NCI-H2196 (cell line): ENCODE measurements around the gene ARFGAP2.
A peak's percentile ranks its signal among the peaks of the same experiment; 100 is the strongest.
"Not testable (repeated sequence)": the region's sequence is repeated elsewhere in the genome, so short reads cannot be mapped to it uniquely, and the experiment has no call there.

ENCODE experiments used
- DNase-seq: peaks from one replicate; lab custom pipeline; 2025; ENCODE audit not compliant: unreplicated experiment; lab: John Stamatoyannopoulos, UW

ARFGAP2 gene

DNA sequence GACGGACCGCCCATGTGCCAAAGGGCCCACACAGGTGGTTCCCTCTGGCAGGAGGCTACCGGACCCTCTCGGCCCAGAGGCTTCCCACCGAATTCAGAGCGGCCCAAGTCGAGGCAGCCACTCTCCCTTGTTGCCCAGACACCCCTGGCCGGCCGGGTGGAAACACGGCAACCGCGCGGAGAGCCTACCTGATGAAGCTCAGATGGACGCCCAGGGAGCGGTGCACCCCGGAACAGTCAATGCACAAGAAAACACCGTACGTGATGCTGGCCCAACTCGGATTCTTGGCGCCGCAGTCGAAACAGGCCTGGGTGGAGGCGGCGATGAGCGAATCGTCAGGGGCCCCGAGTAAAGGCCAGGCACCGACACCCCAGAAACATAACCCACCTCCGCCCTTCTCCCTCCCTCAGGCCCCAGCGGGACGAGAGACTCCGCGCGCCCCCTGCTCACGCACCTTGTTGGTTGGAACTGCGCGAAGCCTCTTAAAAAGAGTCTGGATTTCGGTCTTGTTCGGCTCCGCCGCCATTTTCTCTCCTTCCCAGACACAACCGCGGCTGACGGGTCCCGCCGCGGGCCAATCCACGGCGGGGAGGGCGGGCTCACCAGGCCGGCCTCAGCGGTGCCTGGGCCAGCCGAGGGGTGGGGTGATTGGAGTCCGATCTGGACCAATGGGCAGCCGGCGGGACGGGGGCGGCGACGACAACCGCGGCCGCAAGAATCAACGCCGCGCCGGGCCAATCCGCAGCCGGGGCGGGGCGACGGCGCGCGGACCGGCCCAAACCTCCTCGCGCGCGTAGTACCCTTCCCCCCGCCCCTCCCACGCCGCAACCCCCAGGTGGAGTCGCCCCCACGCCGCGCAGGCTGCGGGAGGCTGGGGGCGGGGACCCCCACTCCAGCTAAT lies at the start of gene ARFGAP2:
ARFGAP2 (minus strand) TSS at position 552 of the 901 bp plus-strand sequence; CDS start at position 526, 26 bp downstream.
- peak; percentile 97 for DNase-seq

DNA sequence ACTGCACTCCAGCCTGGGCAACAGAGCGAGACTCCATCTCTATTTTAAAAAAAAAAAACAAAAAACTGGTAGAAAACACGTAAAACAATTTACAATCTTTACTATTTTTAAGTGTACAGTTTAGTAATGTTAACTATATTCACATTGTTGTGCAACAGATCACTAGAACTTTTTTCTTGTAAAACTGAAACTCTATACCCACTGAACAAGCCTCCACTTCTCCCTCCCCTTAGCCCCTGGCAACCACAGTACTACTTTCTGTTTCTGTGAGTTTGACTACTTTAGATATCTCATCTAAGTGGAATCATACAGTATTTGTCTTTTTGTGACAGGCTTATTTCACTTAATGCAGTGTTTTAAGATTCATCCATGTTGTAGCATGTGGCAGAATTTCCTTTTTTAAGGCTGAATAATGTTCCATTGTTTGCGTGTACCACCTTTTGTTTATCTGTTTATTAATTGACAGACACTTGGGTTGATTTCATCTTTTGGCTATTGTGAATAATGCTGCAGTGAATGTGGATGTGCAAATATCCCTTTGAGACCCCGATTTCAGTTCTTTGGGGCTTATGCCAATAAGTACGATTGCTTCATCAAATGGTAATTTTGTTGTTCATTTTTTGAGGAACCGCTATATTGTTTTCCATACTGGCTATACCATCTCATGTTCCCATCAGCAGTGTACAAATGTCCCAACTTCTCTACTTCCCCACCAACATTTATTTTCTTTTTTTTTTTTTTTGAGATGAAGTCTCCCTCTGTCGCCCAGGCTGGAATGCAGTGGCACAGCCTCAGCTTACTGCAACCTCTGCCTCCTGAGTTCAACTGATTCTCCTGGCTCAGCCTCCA lies 49.1 kb upstream of the ARFGAP2 start:
- no peak for DNase-seq

DNA sequence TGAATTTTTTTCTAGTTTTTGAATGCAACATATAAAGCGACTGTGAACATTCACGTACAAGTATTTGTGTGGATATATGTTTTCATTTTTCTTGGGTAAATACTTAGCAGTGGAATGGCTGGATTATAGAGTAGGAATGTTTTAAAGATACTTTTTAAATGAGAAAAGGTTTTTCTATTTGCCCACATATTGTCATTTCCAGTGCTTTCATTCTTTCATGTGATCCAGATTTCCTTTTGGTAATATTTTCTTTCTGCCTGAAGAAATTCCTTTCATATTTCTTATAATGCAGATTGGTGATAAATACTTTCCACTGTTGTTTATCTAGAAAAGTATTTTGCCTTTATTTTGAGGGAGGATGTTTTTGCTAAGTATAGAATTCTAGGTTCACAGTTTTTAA lies 46.0 kb upstream of the ARFGAP2 start:
- no peak for DNase-seq

DNA sequence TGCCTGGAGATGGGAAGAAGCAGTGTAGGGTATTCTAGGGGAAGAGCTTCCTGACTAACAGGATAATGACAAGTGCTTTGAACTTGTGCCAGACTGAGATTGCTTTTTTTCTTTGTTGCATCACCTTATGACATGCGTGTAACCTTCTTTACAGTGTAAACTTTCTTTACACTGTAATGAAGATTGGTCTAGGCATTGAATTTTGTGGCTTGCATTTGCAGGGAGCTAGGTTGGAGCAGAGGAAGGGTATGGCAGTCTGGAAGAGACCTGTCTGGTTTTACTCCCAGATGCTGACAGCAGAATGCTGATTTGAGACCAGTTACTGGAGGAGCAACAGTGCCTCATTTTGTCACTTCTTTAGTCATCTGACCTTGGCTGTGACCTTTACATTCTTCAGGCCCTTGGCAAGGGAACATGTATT lies 43.7 kb upstream of the ARFGAP2 start:
- no peak for DNase-seq

DNA sequence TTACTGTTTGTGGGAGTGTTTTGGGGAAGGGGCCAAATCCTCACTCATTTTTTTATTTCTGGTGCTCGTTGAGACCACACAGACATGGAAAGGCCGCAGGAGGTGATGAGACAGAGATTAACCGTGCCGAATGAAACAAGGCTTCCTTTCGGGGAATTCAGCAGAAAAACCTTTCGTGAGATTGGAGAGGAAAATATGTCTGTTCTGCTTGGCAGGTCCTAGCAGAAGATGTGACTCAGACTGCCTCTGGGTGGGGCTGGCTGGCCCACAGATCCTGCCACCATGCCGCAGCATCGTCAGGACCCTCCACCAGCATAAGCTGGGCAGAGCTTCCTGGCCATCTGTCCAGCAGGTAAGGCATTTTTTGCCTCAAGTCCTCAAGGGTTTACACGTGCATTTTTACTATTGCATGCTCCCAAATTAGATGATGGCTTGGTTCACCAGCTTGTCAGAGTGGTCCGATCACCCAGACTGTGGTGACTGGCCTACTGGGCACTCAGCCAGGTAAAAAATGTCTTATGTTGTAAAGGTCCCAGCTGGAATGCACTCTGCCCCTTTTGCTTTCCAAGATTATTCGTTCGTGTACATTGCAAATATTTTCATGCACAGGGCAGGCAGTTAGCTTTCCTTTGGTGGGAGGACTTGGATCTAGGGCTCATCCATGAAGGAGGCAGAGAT lies 39.6 kb upstream of the ARFGAP2 start:
- DNase-seq: peak; percentile 36

DNA sequence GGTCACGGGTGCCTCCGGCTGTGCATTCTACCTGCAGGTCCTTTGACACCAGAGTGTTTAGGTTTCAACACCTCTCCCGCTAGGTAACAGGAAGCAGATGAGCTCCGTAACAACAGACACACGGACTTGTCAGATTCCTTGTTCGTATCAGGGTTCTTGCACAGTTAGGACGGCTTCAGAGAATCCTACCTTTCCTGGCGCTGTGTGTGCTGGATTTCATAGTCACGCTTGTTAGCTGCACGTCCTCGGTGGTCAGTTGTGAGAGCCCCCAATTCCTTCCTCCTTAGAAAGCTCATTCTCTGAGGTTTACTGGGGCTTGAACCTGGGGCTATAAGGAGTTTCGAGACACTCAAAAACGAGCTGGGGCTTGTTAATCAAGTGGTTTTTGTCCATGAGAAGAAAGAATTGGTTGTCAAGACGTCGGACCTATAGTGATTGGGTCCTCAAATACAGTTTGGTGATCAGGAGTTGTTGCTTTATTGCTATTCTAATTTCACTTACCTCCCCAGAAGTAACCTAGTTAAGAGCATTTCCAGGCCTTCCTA lies 38.8 kb upstream of the ARFGAP2 start:
- no peak for DNase-seq

DNA sequence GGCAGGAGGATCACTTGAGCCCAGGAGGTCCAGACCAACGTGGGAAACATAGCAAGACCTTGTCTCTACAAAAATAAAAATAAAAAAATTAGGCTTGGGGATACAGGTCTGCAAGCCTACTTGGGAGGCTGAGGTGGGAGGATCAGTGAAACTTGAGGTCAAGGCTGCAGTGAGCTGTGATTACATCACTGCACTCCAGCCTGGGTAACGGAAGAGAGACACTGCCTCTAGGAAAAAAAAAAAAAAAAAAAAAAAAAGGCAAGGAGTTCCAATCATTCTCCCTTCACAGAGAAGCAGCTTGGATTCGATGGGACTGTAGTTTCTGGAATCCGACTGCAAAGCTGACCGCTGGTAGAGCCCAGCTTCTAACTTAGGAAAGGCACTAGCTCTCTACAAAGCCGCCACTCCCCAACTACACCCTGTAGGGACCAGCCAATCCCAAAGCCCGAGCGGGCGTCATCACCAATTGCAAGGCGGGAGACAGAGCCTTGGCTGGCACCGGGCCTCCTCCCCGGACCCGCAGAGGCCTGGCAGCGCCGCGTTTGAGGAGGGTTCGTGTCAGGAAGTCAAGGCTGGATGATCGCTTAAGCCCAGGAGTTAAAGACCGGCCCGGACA lies 37.4 kb upstream of the ARFGAP2 start:
- DNase-seq: peak; percentile 94

DNA sequence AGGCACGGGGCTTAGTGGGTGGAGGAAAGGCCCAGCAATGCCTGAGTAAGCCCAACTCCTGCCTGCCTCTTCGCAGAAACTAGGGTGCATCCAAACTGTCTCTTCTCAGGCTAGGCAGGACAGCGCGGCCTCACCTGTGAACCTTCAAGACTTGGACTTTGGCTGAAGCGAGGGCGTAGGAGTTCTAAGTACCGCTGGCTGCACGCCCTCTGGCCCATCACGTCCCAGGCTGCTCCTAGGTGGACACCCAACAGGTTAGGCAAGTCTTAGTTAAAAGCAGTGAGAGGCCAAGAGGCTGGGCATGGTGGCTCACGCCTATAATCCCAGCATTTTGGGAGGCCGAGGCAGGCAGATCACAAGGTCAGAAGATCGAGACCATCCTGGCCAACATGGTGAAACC lies 36.3 kb upstream of the ARFGAP2 start:
- DNase-seq: no peak

DNA sequence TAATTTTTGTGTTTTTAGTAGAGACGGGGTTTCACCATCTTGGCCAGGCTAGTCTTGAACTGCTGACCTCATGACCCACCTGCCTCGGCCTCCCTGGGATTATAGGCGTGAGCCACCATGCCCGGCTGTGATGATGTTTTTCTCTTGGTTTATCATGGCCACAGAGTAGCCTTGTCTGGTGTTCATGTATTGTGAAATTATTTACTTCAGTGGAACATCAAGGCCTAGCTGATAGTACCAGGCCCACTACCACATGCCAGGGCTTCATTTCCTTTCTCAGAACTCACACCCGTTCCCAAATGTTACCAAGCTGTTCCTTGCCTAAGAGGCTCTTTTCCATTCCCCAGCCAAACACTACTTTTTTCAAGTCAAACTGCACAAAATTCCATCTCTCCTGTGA lies 31.9 kb upstream of the ARFGAP2 start:
- DNase-seq: no peak

DNA sequence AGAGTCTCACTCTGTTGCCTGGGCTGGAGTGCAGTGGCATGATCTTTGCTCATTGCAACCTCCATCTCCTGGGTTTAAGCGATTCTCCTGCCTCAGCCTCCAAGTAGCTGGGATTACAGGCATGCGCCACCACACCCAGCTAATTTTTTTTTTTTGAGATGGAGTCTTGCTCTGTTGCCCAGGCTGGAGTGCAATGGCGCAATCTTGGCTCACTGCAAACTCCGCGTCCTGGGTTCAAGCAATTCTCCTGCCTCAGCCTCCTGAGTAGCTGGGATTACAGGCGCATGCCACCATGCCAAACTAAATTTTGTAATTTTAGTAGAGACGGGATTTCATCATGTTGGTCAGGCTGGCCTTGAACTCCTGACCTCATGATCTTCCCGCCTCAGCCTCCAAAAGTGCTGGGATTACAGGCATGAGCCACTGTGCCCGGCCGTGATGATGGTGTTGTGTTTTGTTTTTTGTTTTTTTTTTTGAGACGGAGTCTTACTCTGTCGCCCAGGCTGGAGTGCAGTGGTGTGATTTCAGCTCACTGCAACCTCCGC lies 31.4 kb upstream of the ARFGAP2 start:
- DNase-seq: not testable (repeated sequence)

DNA sequence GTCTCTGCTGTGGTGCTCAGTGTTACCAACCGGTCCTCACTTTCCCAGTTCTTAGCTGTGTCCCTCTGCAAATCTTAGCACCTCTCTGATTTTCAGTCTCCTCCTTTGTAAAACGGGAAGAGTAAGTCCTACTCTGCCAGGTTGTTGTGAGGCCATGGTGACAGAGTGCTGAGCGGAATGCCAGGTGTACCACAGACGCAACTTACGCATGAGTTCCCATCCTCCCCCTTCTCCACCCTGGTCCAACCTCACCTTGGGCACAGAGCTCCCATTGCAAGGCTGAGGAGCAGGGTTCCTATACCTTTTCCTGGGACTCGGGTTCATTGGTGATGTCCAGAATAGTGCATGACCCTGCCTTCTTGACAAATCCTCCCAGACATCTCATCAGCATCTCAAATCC lies 30.8 kb upstream of the ARFGAP2 start:
- no peak for DNase-seq

DNA sequence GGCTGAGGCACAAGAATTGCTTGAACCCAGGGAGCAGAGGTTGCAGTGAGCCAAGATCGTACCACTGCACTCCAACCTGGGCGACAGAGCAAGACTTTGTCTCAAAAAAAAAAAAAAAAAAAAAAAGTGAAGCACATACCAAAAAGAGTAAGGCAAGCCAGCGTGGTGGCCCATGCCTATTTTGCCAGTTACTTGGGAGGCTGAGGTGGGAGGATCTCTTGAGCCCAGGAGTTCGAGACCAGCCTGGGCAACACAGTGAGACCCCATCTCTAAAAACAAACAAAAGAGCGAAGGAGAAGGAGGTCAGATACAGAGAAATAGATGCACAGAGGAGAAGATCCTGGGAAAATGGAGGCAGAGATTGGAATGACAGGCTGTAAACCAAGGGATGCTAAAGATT lies 29.9 kb upstream of the ARFGAP2 start:
- not testable (repeated sequence) for DNase-seq

DNA sequence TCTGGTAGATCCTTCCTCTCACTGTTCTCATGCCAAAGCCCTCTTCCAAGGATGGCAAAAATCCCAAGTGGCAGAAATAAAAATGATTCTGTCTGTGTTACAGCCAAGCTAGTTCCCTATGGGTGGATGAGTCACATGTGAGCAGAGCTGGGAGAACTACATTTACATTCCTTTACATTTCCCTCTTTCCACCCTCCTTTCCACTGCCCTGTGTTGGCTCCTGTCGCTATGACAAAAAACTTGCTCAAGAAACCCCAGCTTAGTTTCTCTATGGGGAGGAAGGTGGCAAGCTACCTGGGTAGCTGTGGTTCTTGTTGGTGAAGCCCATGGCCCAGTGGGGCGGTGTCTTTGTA lies 27.9 kb upstream of the ARFGAP2 start:
- no peak for DNase-seq

DNA sequence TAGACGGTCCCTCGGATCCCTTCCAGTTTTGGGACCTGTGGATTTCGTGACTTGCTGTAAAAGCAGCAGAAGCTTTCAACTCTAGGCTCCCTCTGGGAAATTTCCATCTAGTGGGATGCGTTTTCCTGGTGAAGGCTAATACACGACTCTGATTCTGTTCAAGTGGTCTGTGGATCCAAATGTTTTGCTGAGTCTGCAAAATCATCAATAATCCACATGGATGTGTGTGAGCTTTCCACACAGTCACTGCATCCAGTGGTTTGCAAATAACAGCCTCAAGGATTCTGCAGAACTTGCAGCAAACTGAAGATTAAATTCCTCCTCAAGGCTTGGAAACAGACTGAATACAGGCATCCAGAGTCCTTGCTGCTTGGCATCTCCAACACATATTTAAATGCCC lies 25.9 kb upstream of the ARFGAP2 start:
- DNase-seq: no peak

DNA sequence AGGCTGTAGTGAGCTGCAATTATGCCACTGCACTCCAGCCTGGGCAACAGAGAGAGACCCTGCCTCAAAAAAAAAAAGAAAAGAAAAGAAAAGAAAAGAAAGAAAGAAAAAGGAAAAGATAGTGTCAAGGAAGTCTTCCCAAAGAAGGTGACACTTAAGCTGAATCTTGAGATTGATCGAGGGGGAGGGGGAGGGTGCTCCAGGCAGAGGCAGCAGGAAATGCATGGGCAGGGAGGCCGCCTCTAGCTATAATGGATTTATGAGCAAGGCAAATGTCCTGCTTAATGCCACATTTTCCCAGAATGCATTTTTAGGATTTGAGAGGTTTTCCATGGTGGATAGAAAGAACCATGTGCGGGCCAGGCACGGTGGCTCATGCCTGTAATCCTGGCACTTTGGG lies 24.3 kb upstream of the ARFGAP2 start:
- no peak for DNase-seq

DNA sequence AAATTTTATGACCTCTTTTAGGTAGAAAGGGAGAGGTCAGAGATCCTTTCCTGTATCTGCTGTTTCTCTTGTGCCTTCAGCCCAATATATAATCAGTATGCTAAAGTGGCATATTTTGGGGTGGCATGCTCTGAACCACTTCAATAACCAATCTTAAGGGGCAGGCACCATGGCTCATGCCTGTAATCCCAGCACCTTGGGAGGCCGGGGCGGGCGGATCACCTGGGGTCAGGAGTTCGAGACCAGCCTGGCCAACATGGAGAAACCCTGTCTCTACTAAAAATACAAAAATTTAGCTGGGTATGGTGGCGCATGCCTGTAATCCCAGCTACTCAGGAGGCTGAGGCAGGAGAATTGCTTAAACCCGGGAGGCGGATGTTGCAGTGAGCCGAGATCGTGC lies 21.5 kb upstream of the ARFGAP2 start:
- DNase-seq: not testable (repeated sequence)

DNA sequence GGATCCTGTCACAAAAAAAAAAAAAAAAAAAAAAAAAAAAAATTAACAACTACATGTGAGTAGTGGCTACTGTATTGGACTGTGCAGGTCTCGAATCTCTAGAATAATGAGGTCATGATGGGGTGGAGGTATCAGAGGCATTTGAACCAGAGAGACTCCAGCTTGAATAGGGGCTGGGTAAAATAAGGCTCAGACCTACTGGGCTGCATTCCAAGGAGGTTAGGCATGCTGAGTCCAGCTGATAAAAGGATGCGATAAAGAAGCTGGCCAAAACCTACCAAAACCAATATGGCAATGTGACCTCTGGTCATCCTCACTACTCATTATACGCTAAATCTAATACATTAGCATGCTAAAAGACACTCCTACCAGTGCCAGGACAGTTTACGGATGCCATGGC lies 15.4 kb upstream of the ARFGAP2 start:
- DNase-seq: no peak

DNA sequence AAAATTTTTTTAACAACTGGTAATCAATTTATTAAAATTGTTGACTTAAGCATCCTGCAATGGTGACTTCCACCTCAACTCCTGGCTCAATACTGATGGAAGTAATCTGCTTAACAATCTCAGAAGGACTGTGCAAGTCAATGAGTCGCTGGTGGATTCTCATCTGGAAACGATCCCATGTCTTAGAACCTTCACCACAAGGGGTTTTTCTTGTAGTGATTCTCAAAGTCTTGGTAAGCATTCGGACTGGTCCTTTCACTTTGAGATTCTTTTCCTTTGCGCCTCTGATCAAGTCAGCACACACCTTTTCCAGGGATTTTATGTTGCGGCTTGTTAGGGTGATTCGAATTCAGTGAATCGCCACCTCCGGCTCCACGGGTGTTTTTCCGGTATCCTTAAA lies 14.5 kb upstream of the ARFGAP2 start:
- DNase-seq: not testable (repeated sequence)

DNA sequence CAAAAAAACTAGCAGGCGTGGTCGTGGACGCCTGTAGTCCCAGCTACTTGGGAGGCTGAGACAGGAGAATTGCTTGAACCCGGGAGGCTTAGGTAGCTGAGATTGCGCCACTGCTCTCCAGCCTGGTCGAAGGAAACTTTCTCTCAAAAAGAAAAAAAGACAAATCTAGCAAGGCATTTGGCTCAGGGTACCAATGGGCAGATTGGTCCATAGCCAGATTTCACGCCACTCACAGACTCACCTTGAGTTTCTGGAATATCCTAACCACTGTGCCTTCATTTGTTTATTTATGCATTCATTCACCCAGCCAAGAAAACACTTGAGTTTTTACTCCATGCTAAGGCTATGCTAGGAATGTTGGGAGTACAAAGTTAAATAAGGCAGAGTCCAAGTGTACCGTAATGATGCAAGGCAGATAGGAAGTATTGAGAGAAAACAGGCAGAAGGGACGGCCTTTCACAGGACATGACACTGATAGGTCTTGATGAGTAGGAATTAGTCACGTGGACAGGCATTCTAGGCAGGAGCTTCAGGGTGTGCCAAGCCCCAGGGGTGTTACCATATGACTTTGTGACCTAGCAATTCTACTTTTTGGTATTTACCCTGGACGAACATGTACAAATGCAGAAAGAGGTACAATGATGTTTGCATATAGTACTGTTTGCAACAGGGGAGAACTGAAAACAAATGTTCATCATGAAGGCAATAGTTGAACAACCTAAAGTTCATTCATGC lies 12.6 kb upstream of the ARFGAP2 start:
- peak; percentile 59 for DNase-seq

DNA sequence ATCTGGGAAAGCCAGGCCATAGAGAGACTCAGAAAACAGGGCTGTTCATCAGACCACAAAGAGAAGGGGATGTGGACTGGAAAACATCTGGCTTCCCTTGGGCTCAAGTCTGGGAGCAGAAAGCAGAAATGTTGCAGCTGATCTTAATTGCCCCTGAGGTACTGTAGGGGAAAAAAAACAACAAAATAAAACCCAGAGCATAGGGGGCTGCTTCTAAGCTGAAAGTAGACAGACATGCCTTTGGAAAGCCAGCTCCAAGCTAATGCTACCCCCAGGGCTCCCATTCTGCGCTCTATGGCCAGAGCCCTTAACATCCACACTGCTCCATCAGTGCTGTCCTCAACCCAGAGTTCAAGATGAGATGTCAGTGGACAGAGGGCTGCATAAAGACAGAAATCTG lies 11.6 kb upstream of the ARFGAP2 start:
- DNase-seq: no peak
